Esophagus squamous epithelium (tissue), 5 donors: ENCODE results near the gene BCL2L11. TPM values are rescaled to one million over a fixed set of nuclear protein-coding genes. Genes with fewer than 3 reads are reported as not detected.

Experiments
- DNase-seq: peaks from one replicate; lab custom pipeline; 2025; lab: John Stamatoyannopoulos, UW
- H3K27ac ChIP-seq, 4 donors: fragments of 200-600 bp; sonication (generic); one replicate each; pipeline ENCODE4 v1.5.1; 2016 to 2019; ENCODE audit warnings: mild to moderate bottlenecking in 1 of 4
- H3K27me3 ChIP-seq, 4 donors: fragments of 200-600 bp; sonication (generic); 1 replicate in 3 of 4; 2 replicates in 1 of 4; pipeline versions ENCODE4 v1.5.1 to v1.6.0; 2017 to 2021; ENCODE audit warnings: antibody characterized with exemption in 1 of 4
- H3K36me3 ChIP-seq, 3 donors: fragments of 200-600 bp; sonication (generic); one replicate each; pipeline ENCODE4 v1.5.1; 2016 to 2019
- H3K4me1 ChIP-seq, 3 donors: fragments of 200-600 bp; sonication (generic); one replicate each; pipeline ENCODE4 v1.5.1; 2017 to 2019
- H3K4me3 ChIP-seq, 4 donors: fragments of 200-600 bp; sonication (generic); 1 replicate in 3 of 4; 2 replicates in 1 of 4; pipeline ENCODE4 v1.5.1; 2016 to 2019; ENCODE audit warnings: mild to moderate bottlenecking in 2 of 4, moderate library complexity in 1 of 4
- H3K9me3 ChIP-seq, 3 donors: fragments of 200-600 bp; sonication (generic); one replicate each; pipeline ENCODE4 v1.5.1; 2016 to 2019
- POLR2A ChIP-seq, 4 donors: fragments of 450-650 bp; IDR thresholded peaks; one replicate each; pipeline ENCODE4 v1.6.1; 2017; ENCODE audit warnings: antibody characterized with exemption in 4 of 4, mild to moderate bottlenecking in 4 of 4, moderate library complexity in 3 of 4
- WGBS, 2 donors: methylation state at CpG; one replicate each; pipeline ENCODE4 v1.1.5; 2018; 5-methylcytosine and 5-hydroxymethylcytosine counted together
- intact Hi-C: fragments of 100-400 bp; cut with DNase I; formaldehyde crosslinking; loops from one replicate; pipeline ENCODE4 v1.15.0; 2022
- total RNA-seq, 4 donors: library from RNA; depleted of rRNA; stranded (reverse); fragments of >200 nt; gene quantifications; one replicate each; pipeline ENCODE4 v1.1.0, GENCODE V29; 2016
- TF ChIP-seq, protein P1 (sequence below), 6 experiments: fragments of 450-650 bp in 4 of 6; fragments of 200-600 bp in 2 of 6; sonication (generic) in 2 of 6; IDR thresholded peaks; one replicate each; pipeline ENCODE4 v1.5.1; 2016 to 2019; ENCODE audit warnings: antibody characterized with exemption in 6 of 6, mild to moderate bottlenecking in 4 of 6, moderate library complexity in 4 of 6
- donor health status: DM: yes; HTN: yes; CAD: no.

The BCL2L11 gene
- total RNA-seq, 4 donors from 2014 or later = 7.8 to 28.2 (median 9.9) TPM

DNA sequence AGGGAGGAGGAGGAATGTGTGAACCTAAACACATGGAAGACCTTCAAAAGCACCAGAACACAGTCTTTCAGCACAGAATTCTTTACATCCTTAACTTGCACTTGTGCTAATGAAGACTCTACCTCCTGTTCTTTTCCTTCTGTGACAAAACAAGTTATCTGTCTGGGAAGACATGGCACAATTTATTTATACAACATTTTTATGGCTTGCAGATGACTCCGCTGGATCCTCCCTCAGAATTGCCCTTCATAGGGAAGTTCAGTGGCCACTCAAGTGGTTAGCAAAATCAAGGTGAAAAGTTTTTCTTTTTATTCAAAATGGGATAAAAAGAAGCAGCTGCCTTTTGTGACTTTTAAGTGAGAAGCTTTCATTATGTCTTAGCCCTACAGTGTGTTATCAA is 21.4 kb downstream of the BCL2L11 start:
- H3K9me3 ChIP-seq = no peaks in the 10 kb centered on the region
- intact Hi-C loops = no loop called here
- H3K27me3 ChIP-seq = no peaks in the 10 kb centered on the region
- peaks cover 0 to 37% (median 0%) of the 10 kb centered on the region in 3 donors for H3K36me3 ChIP-seq
- H3K27ac ChIP-seq = no peak overlapping the region
- peaks cover 12 to 38% (median 20%) of the 10 kb centered on the region in 3 donors for H3K4me1 ChIP-seq
- DNase-seq = no peak
- no peak for TF ChIP-seq POLR2A (IDR thresholded peaks at IDR 0.05)
- TF ChIP-seq, protein P1, sequence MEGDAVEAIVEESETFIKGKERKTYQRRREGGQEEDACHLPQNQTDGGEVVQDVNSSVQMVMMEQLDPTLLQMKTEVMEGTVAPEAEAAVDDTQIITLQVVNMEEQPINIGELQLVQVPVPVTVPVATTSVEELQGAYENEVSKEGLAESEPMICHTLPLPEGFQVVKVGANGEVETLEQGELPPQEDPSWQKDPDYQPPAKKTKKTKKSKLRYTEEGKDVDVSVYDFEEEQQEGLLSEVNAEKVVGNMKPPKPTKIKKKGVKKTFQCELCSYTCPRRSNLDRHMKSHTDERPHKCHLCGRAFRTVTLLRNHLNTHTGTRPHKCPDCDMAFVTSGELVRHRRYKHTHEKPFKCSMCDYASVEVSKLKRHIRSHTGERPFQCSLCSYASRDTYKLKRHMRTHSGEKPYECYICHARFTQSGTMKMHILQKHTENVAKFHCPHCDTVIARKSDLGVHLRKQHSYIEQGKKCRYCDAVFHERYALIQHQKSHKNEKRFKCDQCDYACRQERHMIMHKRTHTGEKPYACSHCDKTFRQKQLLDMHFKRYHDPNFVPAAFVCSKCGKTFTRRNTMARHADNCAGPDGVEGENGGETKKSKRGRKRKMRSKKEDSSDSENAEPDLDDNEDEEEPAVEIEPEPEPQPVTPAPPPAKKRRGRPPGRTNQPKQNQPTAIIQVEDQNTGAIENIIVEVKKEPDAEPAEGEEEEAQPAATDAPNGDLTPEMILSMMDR (IDR thresholded peaks at IDR 0.05) = no peak
- H3K4me3 ChIP-seq = no peak overlapping the region
- 89 to 92% methylated on average over 1 of the region's 1 CpG for WGBS, 2 donors

DNA sequence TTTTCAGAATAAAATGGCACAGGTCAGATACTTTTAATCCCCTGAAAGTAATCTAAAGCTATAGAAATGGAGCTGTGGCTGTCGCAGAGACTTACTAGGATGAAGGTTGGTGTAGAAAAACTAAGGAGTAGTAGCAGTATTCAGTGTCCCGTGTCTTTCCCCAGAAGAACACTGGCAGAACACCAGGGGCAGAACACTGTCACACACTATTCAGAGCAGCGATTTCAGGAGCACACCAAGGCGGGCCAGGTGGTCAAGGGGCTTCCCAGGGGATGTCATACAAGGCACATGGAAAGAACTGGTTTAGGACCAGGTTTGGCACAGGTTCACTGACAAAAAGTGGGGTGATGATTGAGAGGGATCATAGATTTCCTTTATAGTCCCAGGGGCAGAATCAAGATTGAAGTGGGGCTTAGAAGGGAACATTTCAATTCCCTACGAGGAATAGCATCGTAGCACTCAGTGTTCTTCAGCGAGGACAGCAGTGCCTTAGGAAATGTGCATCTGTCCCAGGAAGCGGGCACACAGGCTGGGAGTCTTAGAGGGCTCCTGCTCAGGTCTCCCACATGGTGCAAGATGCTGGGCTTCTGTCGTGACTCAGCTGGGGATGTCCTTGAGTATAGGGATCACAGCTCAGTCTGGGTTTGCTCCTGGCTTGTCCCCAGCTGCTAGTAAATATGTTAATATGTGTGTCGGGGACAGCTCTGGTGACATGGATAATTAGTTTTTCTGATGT is 22.6 kb downstream of the BCL2L11 start:
- WGBS, 2 donors = 85 to 91% methylated on average over 10 of the region's 10 CpGs
- Histone ChIP-seq H3K4me3 (no peak overlapping the region), H3K27ac (no peak overlapping the region), H3K9me3 (no peaks in the 10 kb centered on the region), H3K36me3 (peaks cover 0 to 34% (median 0%) of the 10 kb centered on the region in 3 donors), H3K4me1 (peaks cover 12 to 41% (median 19%) of the 10 kb centered on the region in 3 donors), H3K27me3 (no peaks in the 10 kb centered on the region)
- DNase-seq = no peak
- intact Hi-C loops = no loop called here
- TF ChIP-seq, protein P1 (IDR thresholded peaks at IDR 0.05) = no peak
- TF ChIP-seq POLR2A (IDR thresholded peaks at IDR 0.05) = no peak

DNA sequence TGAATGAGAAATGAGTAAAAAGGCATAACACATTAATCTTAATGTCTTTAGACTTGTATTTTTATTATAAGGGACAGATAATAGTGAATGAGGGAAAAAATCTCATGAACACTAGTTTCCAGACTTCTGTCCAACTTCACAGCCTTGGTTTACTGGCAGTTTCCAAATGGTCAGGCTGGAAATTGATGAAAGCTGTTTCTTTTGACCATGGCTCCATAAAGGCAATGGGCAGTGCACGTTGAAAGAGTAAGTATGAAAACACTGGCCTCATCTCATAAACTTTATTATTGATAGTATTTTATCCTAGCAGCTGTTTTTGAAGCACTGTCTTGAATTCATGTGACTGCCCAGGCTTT is 23.1 kb downstream of the BCL2L11 start:
- intact Hi-C loops = no loop called here
- TF ChIP-seq, protein P1 (IDR thresholded peaks at IDR 0.05) = no peak
- no peak for TF ChIP-seq POLR2A (IDR thresholded peaks at IDR 0.05)
- WGBS, 2 donors = 63 to 85% methylated on average over 1 of the region's 1 CpG

DNA sequence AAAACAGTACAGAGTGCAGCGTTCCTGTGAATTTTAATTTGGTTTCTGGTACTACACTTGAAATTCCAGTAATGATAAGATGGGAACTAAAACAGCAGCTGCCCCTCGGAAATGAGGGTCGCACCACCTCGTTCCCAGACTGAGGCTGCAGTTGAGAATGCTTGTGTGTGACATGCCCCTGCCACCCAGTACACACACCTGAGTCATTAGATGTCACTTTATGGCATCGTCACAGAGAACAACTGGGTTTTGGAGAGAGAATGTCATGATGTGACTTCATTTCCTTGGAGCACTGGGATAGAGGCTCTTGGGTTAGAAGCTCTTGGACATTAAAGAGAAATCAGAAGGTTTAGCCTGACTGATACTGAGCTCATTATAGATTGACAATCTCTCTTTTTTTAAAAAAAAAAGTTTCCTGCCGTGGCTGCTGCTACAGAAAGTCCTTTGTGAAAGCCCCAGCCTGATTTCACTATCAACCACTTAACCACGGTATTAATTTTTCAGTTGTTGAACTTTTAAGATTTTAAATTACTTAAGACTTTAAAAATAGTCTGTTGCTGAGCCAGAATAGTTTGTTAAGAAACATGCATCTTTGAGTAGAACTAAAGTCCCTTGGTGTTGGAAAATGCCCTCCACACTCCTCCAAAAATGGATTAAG is 24.5 kb downstream of the BCL2L11 start:
- intact Hi-C loops = no loop called here
- no peaks in the 10 kb centered on the region for H3K27me3 ChIP-seq
- TF ChIP-seq, protein P1 (IDR thresholded peaks at IDR 0.05) = no peak
- no peak for TF ChIP-seq POLR2A (IDR thresholded peaks at IDR 0.05)
- WGBS, 2 donors = 79 to 92% methylated on average over 6 to 7 of the region's 7 CpGs
- H3K4me1 ChIP-seq = peaks cover 0 to 34% (median 2%) of the 10 kb centered on the region in 3 donors
- H3K9me3 ChIP-seq = no peaks in the 10 kb centered on the region
- no peak overlapping the region for H3K4me3 ChIP-seq
- no peak for DNase-seq
- peaks cover 0 to 41% (median 0%) of the 10 kb centered on the region in 3 donors for H3K36me3 ChIP-seq
- no peak overlapping the region for H3K27ac ChIP-seq

More for the DNA sequence above, 23.1 kb downstream of the BCL2L11 start:
- Histone ChIP-seq H3K9me3 (no peaks in the 10 kb centered on the region), H3K4me3 (no peak overlapping the region), H3K27ac (no peak overlapping the region), H3K27me3 (no peaks in the 10 kb centered on the region), H3K36me3 (peaks cover 0 to 34% (median 0%) of the 10 kb centered on the region in 3 donors), H3K4me1 (peaks cover 7 to 41% (median 14%) of the 10 kb centered on the region in 3 donors)
- no peak for DNase-seq

DNA sequence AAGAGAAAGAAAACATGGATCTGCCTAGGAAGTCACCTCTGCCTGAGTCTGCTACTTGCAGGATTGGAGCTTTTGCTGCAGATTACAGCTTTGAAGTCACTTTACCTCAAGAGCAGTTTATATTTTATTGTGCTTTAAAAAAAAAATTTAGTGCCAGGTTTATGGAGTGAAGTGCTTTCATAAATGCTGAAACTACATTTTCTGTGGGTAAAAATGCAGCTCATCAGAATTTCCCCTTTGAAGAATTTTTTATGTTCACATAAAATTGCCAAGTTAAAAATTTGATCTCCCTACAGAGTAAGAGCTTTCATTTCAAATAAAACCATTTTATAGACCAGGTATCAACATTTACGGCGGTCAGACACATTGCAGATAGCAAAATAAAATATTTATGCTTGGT is 25.2 kb downstream of the BCL2L11 start:
- Histone ChIP-seq H3K4me1 (peaks cover 0 to 27% (median 0%) of the 10 kb centered on the region in 3 donors), H3K27me3 (no peaks in the 10 kb centered on the region), H3K4me3 (no peak overlapping the region), H3K27ac (no peak overlapping the region), H3K36me3 (peaks cover 0 to 48% (median 0%) of the 10 kb centered on the region in 3 donors), H3K9me3 (no peaks in the 10 kb centered on the region)
- 97 to 98% methylated on average over 2 of the region's 2 CpGs for WGBS, 2 donors
- intact Hi-C loops = no loop called here
- no peak for DNase-seq
- TF ChIP-seq, protein P1 (IDR thresholded peaks at IDR 0.05) = no peak
- TF ChIP-seq POLR2A (IDR thresholded peaks at IDR 0.05) = no peak
